VCaP (cell line): ENCODE results near the gene SCT.

Experiments used
- H3K27ac ChIP-seq: fragments of 450-650 bp; 2 replicates; pipeline ENCODE4 v1.5.1; 2017
- CTCF ChIP-seq: fragments of 450-650 bp; conservative IDR thresholded peaks from 2 replicates; pipeline ENCODE4 v1.5.1; 2017; ENCODE audit warnings: mild to moderate bottlenecking, moderate library complexity

Gene SCT, protein sequence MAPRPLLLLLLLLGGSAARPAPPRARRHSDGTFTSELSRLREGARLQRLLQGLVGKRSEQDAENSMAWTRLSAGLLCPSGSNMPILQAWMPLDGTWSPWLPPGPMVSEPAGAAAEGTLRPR

DNA sequence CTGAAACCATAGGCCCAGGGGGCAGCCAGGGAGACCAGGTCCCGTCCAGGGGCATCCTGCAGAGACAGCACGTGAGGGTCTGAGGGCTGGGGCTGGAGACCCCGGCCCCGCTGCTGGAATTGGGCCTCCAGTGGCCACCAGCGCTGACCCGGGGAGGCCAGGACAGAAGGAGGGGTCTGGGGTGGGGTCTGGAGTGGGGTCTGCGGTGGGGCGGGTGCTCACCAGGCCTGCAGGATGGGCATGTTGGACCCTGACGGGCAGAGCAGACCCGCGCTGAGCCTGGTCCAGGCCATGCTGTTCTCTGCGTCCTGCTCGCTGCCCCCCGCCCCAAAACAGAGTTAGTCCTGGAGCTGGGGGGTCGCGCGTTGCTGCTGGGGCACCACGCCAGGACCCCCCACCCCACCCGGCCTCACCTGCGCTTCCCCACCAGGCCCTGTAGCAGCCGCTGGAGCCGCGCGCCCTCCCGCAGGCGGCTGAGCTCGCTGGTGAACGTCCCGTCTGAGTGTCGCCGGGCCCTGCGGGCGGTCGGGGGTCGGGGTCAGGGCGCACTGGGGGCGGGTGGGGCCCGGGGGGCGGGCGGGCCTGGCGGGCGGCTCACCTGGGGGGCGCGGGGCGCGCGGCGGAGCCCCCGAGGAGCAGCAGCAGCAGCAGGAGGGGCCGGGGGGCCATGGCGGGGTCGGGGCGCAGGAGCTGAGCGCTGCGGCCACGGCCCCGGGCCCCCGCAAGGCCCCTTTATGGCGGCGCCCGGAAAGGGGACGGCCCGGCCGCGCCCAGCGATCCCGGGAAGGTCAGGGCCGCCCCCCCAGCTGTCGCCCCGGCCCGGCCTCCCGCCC, at the start of gene SCT:
TSS of gene SCT (minus strand) at position 707 of the 833 bp plus-strand sequence. CDS start at position 669, 38 bp downstream.
- no peak for TF ChIP-seq CTCF
- H3K27ac ChIP-seq, result no peak within 1 kb of the TSS

DNA sequence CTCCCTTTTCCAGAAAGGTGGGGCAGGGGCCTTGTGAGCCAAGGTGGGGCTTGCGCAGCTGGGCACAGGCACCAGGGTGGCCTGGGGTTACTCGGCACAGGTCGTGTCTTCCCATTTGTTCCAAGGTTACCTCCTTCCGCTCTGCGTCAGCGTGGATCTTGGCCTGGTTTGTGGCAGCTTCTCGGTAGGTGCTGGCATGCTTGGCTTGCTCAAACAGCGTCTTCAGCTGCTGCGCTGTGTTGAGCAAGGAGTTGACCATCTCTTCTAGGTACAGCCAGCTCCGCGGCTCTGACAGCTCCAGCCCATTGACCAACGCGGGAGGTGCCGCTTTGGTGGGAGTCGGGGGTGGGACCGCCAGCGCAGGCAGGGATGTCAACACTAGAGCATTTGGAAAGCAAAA, 47.4 kb upstream of the SCT start:
- TF ChIP-seq CTCF, result no peak
- H3K27ac ChIP-seq, result no peak overlapping the region

- H3K27ac ChIP-seq, result no peak overlapping the region
- TF ChIP-seq CTCF, result no peak
Measured at GRCh38 chr11:673866-674265, 46.9 kb upstream of the SCT start.

GRCh38 chr11:665704-666281, 38.8 kb upstream of the SCT start:
- TF ChIP-seq CTCF, result no peak

GRCh38 chr11:665062-665703, 38.2 kb upstream of the SCT start:
- no peak overlapping the region for H3K27ac ChIP-seq
- TF ChIP-seq CTCF, result no peak

More at GRCh38 chr11:665704-666281, 38.8 kb upstream of the SCT start:
- H3K27ac ChIP-seq, result no peak overlapping the region

GRCh38 chr11:662689-663274, 35.8 kb upstream of the SCT start:
- TF ChIP-seq CTCF, result peak; percentile 75

More at GRCh38 chr11:662689-663274, 35.8 kb upstream of the SCT start:
- no peak overlapping the region for H3K27ac ChIP-seq
